Lung (tissue), 12 donors: Measurements from ENCODE around the gene MYBPH. TPM values are rescaled to one million over a fixed set of nuclear protein-coding genes. Genes with fewer than 3 reads are reported as not detected.

Experiments used
- ATAC-seq: fragments of 200-7000 bp; cut with Tn5 transposase; one replicate; pipeline ENCODE4 v1.9.1; 2020; ENCODE audit warnings: moderate number of reproducible peaks; ENCODE audit not compliant: insufficient read depth, low FRiP score
- DNase-seq, 3 donors: peaks; one replicate each; pipeline ENCODE4 v3.0.0-alpha.2; 2013 to 2017
- H3K27ac ChIP-seq, 2 donors: one replicate each; pipeline ENCODE4 v1.5.1; 2013; ENCODE audit warnings: mild to moderate bottlenecking in 2 of 2, moderate library complexity in 2 of 2, control low read depth in 1 of 2, inconsistent platforms in 1 of 2, low read depth in 1 of 2, low read length in 1 of 2
- H3K27me3 ChIP-seq, 3 donors: one replicate each; pipeline ENCODE4 v1.5.1; 2013; ENCODE audit warnings: low read length in 2 of 3; ENCODE audit not compliant: control insufficient read depth in 3 of 3, insufficient read depth in 3 of 3
- H3K36me3 ChIP-seq, 4 donors: one replicate each; pipeline ENCODE4 v1.5.1; 2013; ENCODE audit warnings: low read length in 4 of 4, mild to moderate bottlenecking in 1 of 4, moderate library complexity in 1 of 4; ENCODE audit not compliant: control insufficient read depth in 4 of 4, insufficient read depth in 4 of 4
- H3K4me1 ChIP-seq, 5 donors: one replicate each; pipeline ENCODE4 v1.5.1; 2013; ENCODE audit warnings: low read length in 5 of 5, mild to moderate bottlenecking in 2 of 5, moderate library complexity in 1 of 5; ENCODE audit not compliant: control insufficient read depth in 5 of 5, insufficient read depth in 5 of 5
- H3K4me3 ChIP-seq: one replicate; pipeline ENCODE4 v1.5.1; 2013; ENCODE audit warnings: mild to moderate bottlenecking, control low read depth, moderate library complexity
- H3K9ac ChIP-seq, 2 donors: one replicate each; pipeline ENCODE4 v1.5.1; 2013; ENCODE audit warnings: low read length in 2 of 2, control low read depth in 1 of 2; ENCODE audit not compliant: insufficient read depth in 1 of 2
- H3K9me3 ChIP-seq, 4 donors: one replicate each; pipeline ENCODE4 v1.5.1; 2013; ENCODE audit warnings: low read length in 3 of 4, mild to moderate bottlenecking in 1 of 4, moderate library complexity in 1 of 4; ENCODE audit not compliant: control insufficient read depth in 4 of 4, insufficient read depth in 3 of 4
- CTCF ChIP-seq: IDR thresholded peaks from 2 replicates; pipeline ENCODE4 v1.5.1; 2012; ENCODE audit warnings: mild to moderate bottlenecking; ENCODE audit errors: control extremely low read depth, extremely low read depth
- WGBS, 2 donors: extraction: QIAGEN DNeasy Blood & Tissue Kit; methylation state at CpG; one replicate each; pipeline ENCODE4 v1.1.7; 2013; 5-methylcytosine and 5-hydroxymethylcytosine counted together
- polyA plus RNA-seq, 2 donors: library from polyadenylated mRNA; stranded (reverse); fragments of 200-250 nt; gene quantifications; one replicate each; pipeline ENCODE4 v1.2.1, GENCODE V29; 2013
- total RNA-seq, 2 donors: library from RNA; depleted of rRNA in 1 of 2; stranded (reverse); fragments of >200 nt in 1 of 2; gene quantifications; one replicate each; pipeline ENCODE4 v1.2.1, GENCODE V29; 2014 to 2021
- donor health status: control.
- donor health status: control.
- donor health status: Bipolar disorder and iron deficiency.
- donor health status: healthy.
- donor health status: DM: yes; HTN: yes; CAD: no.

MYBPH gene
- total and polyA plus RNA-seq, 4 donors = 0.16 to 0.41 TPM; not detected in 2

- Histone ChIP-seq H3K27ac (no peak overlapping the region), H3K9me3 (no peaks in the 10 kb centered on the region), H3K36me3 (no peaks in the 10 kb centered on the region), H3K9ac (no peak overlapping the region), H3K4me3 (no peak overlapping the region), H3K4me1 (peaks cover 0 to 28% (median 8%) of the 10 kb centered on the region in 5 donors), H3K27me3 (no peaks in the 10 kb centered on the region)
- 45 to 54% methylated on average over 3 of the region's 3 CpGs for WGBS, 2 donors
- no peak for DNase-seq
- ATAC-seq = no peak
- TF ChIP-seq CTCF = no peak
Observed at GRCh38 chr1:203197625-203198024, 22.0 kb upstream of the MYBPH start.

- Histone ChIP-seq H3K9ac (no peak overlapping the region), H3K27me3 (no peaks in the 10 kb centered on the region), H3K4me3 (no peak overlapping the region), H3K9me3 (no peaks in the 10 kb centered on the region), H3K4me1 (peaks cover 0 to 22% (median 6%) of the 10 kb centered on the region in 5 donors), H3K36me3 (no peaks in the 10 kb centered on the region), H3K27ac (no peak overlapping the region)
- whole genome bisulfite sequencing, 2 donors = 89 to 95% methylated on average over 3 of the region's 3 CpGs
- DNase-seq (no peak), ATAC-seq (no peak)
- no peak for TF ChIP-seq CTCF
Observed at GRCh38 chr1:203196371-203196770, 20.7 kb upstream of the MYBPH start.

GRCh38 chr1:203190949-203191348 is 15.3 kb upstream of the MYBPH start:
- no peaks in the 10 kb centered on the region for H3K36me3 ChIP-seq
- H3K9ac ChIP-seq = no peak overlapping the region
- ATAC-seq (no peak), DNase-seq (no peak)
- WGBS, 2 donors = 93 to 97% methylated on average over 2 of the region's 2 CpGs
- H3K4me1 ChIP-seq = peaks cover 0 to 7% (median 0%) of the 10 kb centered on the region in 5 donors
- H3K27me3 ChIP-seq = no peaks in the 10 kb centered on the region
- TF ChIP-seq CTCF = no peak
- no peak overlapping the region for H3K27ac ChIP-seq
- no peaks in the 10 kb centered on the region for H3K9me3 ChIP-seq
- H3K4me3 ChIP-seq = no peak overlapping the region

- Histone ChIP-seq H3K9me3 (no peaks in the 10 kb centered on the region), H3K27me3 (no peaks in the 10 kb centered on the region), H3K4me1 (peaks cover 0 to 7% (median 0%) of the 10 kb centered on the region in 5 donors), H3K27ac (no peak overlapping the region), H3K9ac (no peak overlapping the region), H3K4me3 (no peak overlapping the region), H3K36me3 (no peaks in the 10 kb centered on the region)
- DNase-seq (peak in 1 of 3 donors; percentile 43), ATAC-seq (no peak)
- no peak for TF ChIP-seq CTCF
- WGBS, 2 donors = 59 to 70% methylated on average over 7 of the region's 7 CpGs
Observed at GRCh38 chr1:203189951-203190352, 14.3 kb upstream of the MYBPH start.
